Fibroblast of lung (primary cell): ENCODE results near the gene AGBL4.

Experiments
- EZH2 ChIP-seq: IDR thresholded peaks from 2 replicates; pipeline ENCODE4 v1.5.1; 2012; ENCODE audit warnings: low read length, control low read depth, mild to moderate bottlenecking; ENCODE audit errors: missing control alignments
- TF ChIP-seq, protein P1 (sequence below), 2 donors: IDR thresholded peaks in 1 of 2; conservative IDR thresholded peaks in 1 of 2; 1 replicate in 1 of 2; 2 replicates in 1 of 2; pipeline ENCODE4 v1.5.1; 2011 to 2012; ENCODE audit warnings: low read length in 2 of 2, control low read depth in 1 of 2, inconsistent platforms in 1 of 2, low read depth in 1 of 2, mild to moderate bottlenecking in 1 of 2

DNA sequence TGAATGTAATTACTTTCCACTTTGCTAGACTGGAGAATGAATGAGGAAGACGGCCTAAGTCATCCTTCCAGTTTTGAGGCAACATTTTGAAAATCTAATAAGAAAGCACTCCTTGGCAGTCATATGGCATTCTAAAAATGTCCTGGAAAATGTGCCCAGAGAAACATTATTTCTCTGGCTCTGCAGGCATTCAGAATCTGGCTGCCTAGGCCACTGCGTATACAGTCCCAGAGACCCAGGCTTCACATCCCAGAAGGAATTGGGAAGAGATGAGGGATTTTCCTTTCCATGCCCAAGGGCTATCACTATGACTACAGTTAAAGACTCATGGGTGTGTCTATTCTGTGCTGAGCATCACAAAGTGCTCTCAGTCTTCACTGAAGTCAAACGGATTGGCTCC lies 1339.9 kb downstream of the AGBL4 start:
- TF ChIP-seq, protein P1, sequence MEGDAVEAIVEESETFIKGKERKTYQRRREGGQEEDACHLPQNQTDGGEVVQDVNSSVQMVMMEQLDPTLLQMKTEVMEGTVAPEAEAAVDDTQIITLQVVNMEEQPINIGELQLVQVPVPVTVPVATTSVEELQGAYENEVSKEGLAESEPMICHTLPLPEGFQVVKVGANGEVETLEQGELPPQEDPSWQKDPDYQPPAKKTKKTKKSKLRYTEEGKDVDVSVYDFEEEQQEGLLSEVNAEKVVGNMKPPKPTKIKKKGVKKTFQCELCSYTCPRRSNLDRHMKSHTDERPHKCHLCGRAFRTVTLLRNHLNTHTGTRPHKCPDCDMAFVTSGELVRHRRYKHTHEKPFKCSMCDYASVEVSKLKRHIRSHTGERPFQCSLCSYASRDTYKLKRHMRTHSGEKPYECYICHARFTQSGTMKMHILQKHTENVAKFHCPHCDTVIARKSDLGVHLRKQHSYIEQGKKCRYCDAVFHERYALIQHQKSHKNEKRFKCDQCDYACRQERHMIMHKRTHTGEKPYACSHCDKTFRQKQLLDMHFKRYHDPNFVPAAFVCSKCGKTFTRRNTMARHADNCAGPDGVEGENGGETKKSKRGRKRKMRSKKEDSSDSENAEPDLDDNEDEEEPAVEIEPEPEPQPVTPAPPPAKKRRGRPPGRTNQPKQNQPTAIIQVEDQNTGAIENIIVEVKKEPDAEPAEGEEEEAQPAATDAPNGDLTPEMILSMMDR (conservative IDR thresholded peaks at IDR 0.05 in 1 of 2, IDR thresholded peaks at IDR 0.05 in 1 of 2; ENCODE audit: low read depth in 1 of 2, low read length in 2 of 2) = no peak
- TF ChIP-seq EZH2 = no peak
